ENCODE data around the gene EPM2AIP1.

GRCh38 chr3:36957862-36958686, 34.9 kb downstream of the EPM2AIP1 start:
- TF ChIP-seq ZNF274 (IDR thresholded peaks at IDR 0.05; ENCODE audit: low read depth, low read length) (no peak), POLR2A (IDR thresholded peaks at IDR 0.05; ENCODE audit: borderline replicate concordance, extremely low read depth, insufficient read depth, insufficient read length) (no peak), EGR1 (IDR thresholded peaks at IDR 0.05; ENCODE audit: low read depth) (no peak), CTCF (IDR thresholded peaks at IDR 0.05 in 2 of 3, conservative IDR thresholded peaks at IDR 0.05 in 1 of 3; ENCODE audit: borderline replicate concordance in 1 of 3, insufficient read depth in 1 of 3, low read depth in 2 of 3, low read length in 2 of 3) (no peak)
